ENCODE results near the gene CLN3. TPM values are rescaled to one million over a fixed set of nuclear protein-coding genes. Genes with fewer than 3 reads are reported as not detected.

Gene CLN3
- total and polyA plus RNA-seq, 2 of the 13 experiments (the other 11 are each of a cell fraction or from before 2014, with no cell fraction given) = 23.4 to 46.8 TPM

- TF ChIP-seq NFAT5 (CRISPR knock-in tag; IDR thresholded peaks at IDR 0.05) (no peak), ZNF580 (CRISPR knock-in tag; IDR thresholded peaks at IDR 0.05; ENCODE audit: borderline replicate concordance, low read depth) (0 out of 2 replicates have a peak, but pooled peaks have one; percentile 55), ZFP36 (IDR thresholded peaks at IDR 0.05; ENCODE audit: borderline replicate concordance, low read depth, low read length, partially characterized antibody) (no peak), TAF15 (IDR thresholded peaks at IDR 0.05; ENCODE audit: low read depth, low read length, poor library complexity, severe bottlenecking) (no peak), ZBTB20 (CRISPR knock-in tag; IDR thresholded peaks at IDR 0.05; ENCODE audit: borderline replicate concordance, low read depth) (no peak), ZNF382 (CRISPR knock-in tag; IDR thresholded peaks at IDR 0.05; ENCODE audit: borderline replicate concordance) (no peak), PRDM4 (CRISPR knock-in tag; IDR thresholded peaks at IDR 0.05; ENCODE audit: borderline replicate concordance) (no peak), CBX2 (IDR thresholded peaks at IDR 0.05; ENCODE audit: low read depth, low read length) (no peak), CBX2 (CRISPR knock-in tag; IDR thresholded peaks at IDR 0.05; ENCODE audit: low read depth) (no peak), ZSCAN22 (CRISPR knock-in tag; IDR thresholded peaks at IDR 0.05) (no peak), ZNF781 (CRISPR knock-in tag; IDR thresholded peaks at IDR 0.05; ENCODE audit: borderline replicate concordance, not compliant biosample characterization) (no peak), FIP1L1 (IDR thresholded peaks at IDR 0.05; ENCODE audit: borderline replicate concordance, insufficient read depth, low read depth, low read length) (no peak), FLYWCH1 (CRISPR knock-in tag; IDR thresholded peaks at IDR 0.05) (0 out of 2 replicates have a peak, but pooled peaks have one; percentile 62), ZNF800 (CRISPR knock-in tag; IDR thresholded peaks at IDR 0.05) (peak; percentile 73; the same call in 1 of the 2 replicates), BRF2 (CRISPR knock-in tag; IDR thresholded peaks at IDR 0.05) (no peak), ZNF713 (CRISPR knock-in tag; IDR thresholded peaks at IDR 0.05) (no peak), NPAS2 (CRISPR knock-in tag; IDR thresholded peaks at IDR 0.05; ENCODE audit: borderline replicate concordance) (no peak)
These were observed 13.7 kb upstream of the CLN3 start (continued) for GRCh38 chr16:28505489-28506137.

Data from HepG2 (cell line).